ENCODE measurements around the gene CLPX. TPM values are rescaled to one million over a fixed set of nuclear protein-coding genes. Genes with fewer than 3 reads are reported as not detected.
A peak's percentile ranks its signal among the peaks of the same experiment; 100 is the strongest.

Gene CLPX
- total and polyA plus RNA-seq, 11 donors = 11.2 to 64.8 (median 54.0) TPM

- peak; percentile 88 to 97 (median 96) for ATAC-seq
- intact Hi-C loops (cut with DNase I) = loop anchor here in 1 of 10 donors (5.0 kb wide), 1 partner anchor 49 kb away; no protein-coding TSS in a partner anchor
Measured at GRCh38 chr15:65133548-65134200, 51.5 kb downstream of the CLPX start, which contains the start of gene PDCD7. PDCD7 (minus strand) TSS chr15:65133808; CDS start chr15:65133781, 27 bp downstream.

DNA sequence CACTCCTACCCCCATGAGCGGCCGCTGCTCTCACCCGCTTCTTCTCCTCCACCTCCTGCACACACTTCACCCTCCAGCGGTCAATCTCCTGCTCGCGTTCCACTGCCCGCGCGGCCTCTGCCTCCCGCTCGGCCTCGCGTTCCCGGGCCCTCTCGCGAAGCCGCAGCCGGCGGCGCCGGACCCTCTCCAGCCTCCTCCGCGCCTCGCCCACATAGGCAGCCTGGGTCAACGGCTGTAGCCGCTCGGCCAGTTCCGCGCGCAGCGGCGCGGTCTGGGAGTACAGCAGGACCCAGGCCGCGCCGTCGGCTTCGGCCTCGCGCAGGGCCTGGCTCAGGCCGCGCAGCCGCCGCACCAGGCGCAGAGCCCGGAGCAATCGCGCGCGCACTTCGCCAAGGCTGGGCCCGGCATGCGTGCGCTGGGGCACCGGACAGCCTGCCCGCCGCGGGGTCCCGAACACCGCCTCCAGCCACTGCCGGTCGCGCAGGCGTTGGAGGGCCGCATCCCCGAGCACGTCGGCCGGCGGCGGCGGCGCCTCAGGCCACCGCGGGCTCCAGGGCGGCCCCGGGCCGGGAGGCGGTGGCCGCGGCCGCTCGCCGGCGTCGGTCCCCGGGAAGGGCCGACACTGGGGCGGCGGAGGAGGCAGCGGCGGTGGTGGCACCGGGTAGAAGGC lies 52.1 kb downstream of the CLPX start:
- Histone ChIP-seq H3K27me3 (no peaks in the 10 kb centered on the region), H3K9me3 (no peaks in the 10 kb centered on the region), H3K4me1 (peaks cover 0 to 33% (median 21%) of the 10 kb centered on the region in 12 donors), H3K4me3 (peak overlapping the region; percentile 70 to 93 (median 87)), H3K27ac (peak overlapping the region; percentile 55 to 90 (median 86)), H3K36me3 (peaks cover 0 to 34% (median 20%) of the 10 kb centered on the region in 9 donors)
- WGBS, 4 donors = 0 to 1% (median 0%) methylated on average over 44 to 93 of the region's 93 CpGs
- DNase-seq (peak; percentile 16 to 67 (median 36)), ATAC-seq (peak in 3 of 4 donors; percentile 25 to 65 (median 62))
- intact Hi-C loops (cut with DNase I) = loop anchor here in 1 of 10 donors (5.0 kb wide), 1 partner anchor 49 kb away; no protein-coding TSS in a partner anchor
- TF ChIP-seq CTCF (IDR thresholded peaks at IDR 0.05) (no peak), POLR2A (IDR thresholded peaks at IDR 0.05) (no peak)

More at GRCh38 chr15:65133548-65134200, 51.5 kb downstream of the CLPX start, which contains the start of gene PDCD7:
- peaks cover 0 to 33% (median 21%) of the 10 kb centered on the region in 12 donors for H3K4me1 ChIP-seq
- peak within 1 kb of the TSS; percentile 55 to 90 (median 86) for H3K27ac ChIP-seq
- no peaks in the 10 kb centered on the region for H3K27me3 ChIP-seq
- H3K9me3 ChIP-seq = no peaks in the 10 kb centered on the region
- H3K4me3 ChIP-seq = peak within 1 kb of the TSS; percentile 70 to 93 (median 87)
- TF ChIP-seq POLR2A (IDR thresholded peaks at IDR 0.05) (peak in 1 of 2 donors; percentile 69), CTCF (IDR thresholded peaks at IDR 0.05) (no peak)
- peak; percentile 87 to 94 (median 90) for DNase-seq
- WGBS, 4 donors = 1 to 2% (median 2%) methylated on average over 41 to 45 of the region's 45 CpGs
- H3K36me3 ChIP-seq = peaks cover 0 to 28% (median 14%) of the 10 kb centered on the region in 9 donors

DNA sequence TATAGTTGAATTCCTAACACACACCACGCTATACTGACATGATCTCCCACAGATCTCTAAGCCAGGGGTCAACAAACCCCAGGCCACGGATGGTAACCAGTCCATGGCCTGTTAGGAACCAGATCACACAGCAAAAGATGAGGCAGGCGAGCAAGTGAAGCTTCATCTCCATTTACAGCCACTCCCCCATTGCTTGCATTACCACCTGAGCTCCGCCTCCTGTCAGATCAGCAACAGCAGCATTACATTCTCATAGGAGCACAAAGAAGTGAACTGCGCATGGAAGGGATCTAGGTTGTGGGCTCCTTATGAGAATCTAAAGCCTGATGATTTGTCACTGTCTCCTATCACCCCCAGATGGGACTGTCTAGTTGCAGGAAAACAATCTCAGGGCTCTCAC lies 54.2 kb downstream of the CLPX start:
- Histone ChIP-seq H3K36me3 (peaks cover 0 to 53% (median 37%) of the 10 kb centered on the region in 9 donors), H3K27me3 (no peaks in the 10 kb centered on the region), H3K4me3 (no peak overlapping the region), H3K27ac (no peak overlapping the region), H3K4me1 (peaks cover 0 to 33% (median 21%) of the 10 kb centered on the region in 12 donors), H3K9me3 (no peaks in the 10 kb centered on the region)
- WGBS, 4 donors = 81 to 88% (median 86%) methylated on average over 5 of the region's 5 CpGs
- ATAC-seq (no peak), DNase-seq (no peak)
- intact Hi-C loops (cut with DNase I) = loop anchor here in 1 of 10 donors (5.0 kb wide), 1 partner anchor 51 kb away; no protein-coding TSS in a partner anchor
- no peak for TF ChIP-seq POLR2A (IDR thresholded peaks at IDR 0.05)
- no peak for TF ChIP-seq CTCF (IDR thresholded peaks at IDR 0.05)

- ATAC-seq (no peak), DNase-seq (no peak)
- no peaks in the 10 kb centered on the region for H3K9me3 ChIP-seq
- intact Hi-C loops (cut with DNase I) = no loop called here
- H3K36me3 ChIP-seq = peaks cover 0 to 91% (median 71%) of the 10 kb centered on the region in 9 donors
- H3K4me3 ChIP-seq = no peak overlapping the region
- peaks cover 0 to 3% (median 0%) of the 10 kb centered on the region in 12 donors for H3K4me1 ChIP-seq
- no peak for TF ChIP-seq CTCF (IDR thresholded peaks at IDR 0.05)
- TF ChIP-seq POLR2A (IDR thresholded peaks at IDR 0.05) = no peak
- no peak overlapping the region for H3K27ac ChIP-seq
- WGBS, 4 donors = 75 to 78% (median 76%) methylated on average over 5 of the region's 5 CpGs
- no peaks in the 10 kb centered on the region for H3K27me3 ChIP-seq
Measured at GRCh38 chr15:65115542-65115941, 69.6 kb downstream of the CLPX start.
